Body of pancreas (tissue), 4 donors: ENCODE results near the gene TLL2. TPM values are rescaled to one million over a fixed set of nuclear protein-coding genes. Genes with fewer than 3 reads are reported as not detected.

ENCODE experiments used
- ATAC-seq: fragments of 150-250 bp; one replicate; pipeline ENCODE4 v1.9.1; 2016
- DNase-seq, 4 donors: peaks; one replicate each; pipeline ENCODE4 v3.0.0-alpha.2; 2019
- H3K27ac ChIP-seq, 4 donors: fragments of 200-600 bp; sonication (generic); 1 replicate in 3 of 4; 2 replicates in 1 of 4; pipeline versions ENCODE4 v1.5.1 to v1.6.1; 2016 to 2019; ENCODE audit warnings: mild to moderate bottlenecking in 1 of 4, mixed read lengths in 1 of 4, moderate library complexity in 1 of 4
- H3K27me3 ChIP-seq, 2 donors: fragments of 200-600 bp; sonication (generic); one replicate each; pipeline ENCODE4 v1.6.0; 2016; ENCODE audit warnings: mild to moderate bottlenecking in 1 of 2
- H3K36me3 ChIP-seq, 2 donors: fragments of 200-600 bp; sonication (generic); replicated peaks in 1 of 2; 2 replicates each; pipeline ENCODE4 v1.5.1; 2016; ENCODE audit warnings: low read depth in 2 of 2; ENCODE audit not compliant: insufficient read depth in 1 of 2
- H3K4me1 ChIP-seq: fragments of 200-600 bp; sonication (generic); one replicate; pipeline ENCODE4 v1.6.0; 2016
- H3K4me3 ChIP-seq, 2 donors: fragments of 200-600 bp; sonication (generic); 1 replicate in 1 of 2; 2 replicates in 1 of 2; pipeline ENCODE4 v1.5.1; 2016 to 2019
- H3K9me3 ChIP-seq, 3 donors: fragments of 200-600 bp; sonication (generic); 1 replicate in 2 of 3; 2 replicates in 1 of 3; pipeline ENCODE4 v1.5.1; 2016
- POLR2A ChIP-seq, 3 donors: fragments of 450-650 bp; IDR thresholded peaks; one replicate each; pipeline ENCODE4 v1.6.1; 2016; ENCODE audit warnings: antibody characterized with exemption in 3 of 3, mild to moderate bottlenecking in 2 of 3
- WGBS, 2 donors: methylation state at CpG; one replicate each; pipeline ENCODE4 v1.1.5; 2017; 5-methylcytosine and 5-hydroxymethylcytosine counted together
- intact Hi-C: fragments of 100-400 bp; cut with DNase I; formaldehyde crosslinking; loops from one replicate; pipeline ENCODE4 v1.15.1; 2023
- total RNA-seq, 2 donors: library from RNA; depleted of rRNA; stranded (reverse); fragments of >200 nt; gene quantifications; one replicate each; pipeline ENCODE4 v1.1.0, GENCODE V29; 2016
- TF ChIP-seq, protein P1 (sequence below), 7 experiments: fragments of 450-650 bp in 4 of 7; fragments of 200-600 bp in 3 of 7; sonication (generic) in 3 of 7; IDR thresholded peaks; one replicate each; pipeline ENCODE4 v1.5.1; 2016 to 2019; ENCODE audit warnings: antibody characterized with exemption in 7 of 7

Gene TLL2
- total RNA-seq, 2 donors from 2014 or later, result not detected

DNA sequence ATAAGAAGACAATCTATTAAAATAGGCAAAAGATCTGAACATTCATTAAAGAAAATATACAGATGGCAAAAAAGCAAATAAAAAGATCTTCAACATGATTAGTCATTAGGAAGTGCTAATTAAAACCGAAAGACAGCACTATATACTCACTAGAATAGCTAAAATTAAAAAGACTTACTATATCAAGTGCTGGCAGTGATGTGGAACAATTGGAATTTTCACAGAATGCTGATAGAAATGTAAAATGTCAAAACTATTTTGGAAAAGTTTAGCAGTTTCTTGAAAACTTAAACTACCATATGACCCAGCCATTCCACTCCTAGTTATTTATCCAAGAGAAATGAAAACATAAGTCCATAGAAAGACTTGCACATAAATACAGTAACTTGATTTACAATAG lies 25.0 kb upstream of the TLL2 start:
- intact Hi-C loops, result no loop called here
- H3K4me3 ChIP-seq, result no peak overlapping the region
- TF ChIP-seq, protein P1, sequence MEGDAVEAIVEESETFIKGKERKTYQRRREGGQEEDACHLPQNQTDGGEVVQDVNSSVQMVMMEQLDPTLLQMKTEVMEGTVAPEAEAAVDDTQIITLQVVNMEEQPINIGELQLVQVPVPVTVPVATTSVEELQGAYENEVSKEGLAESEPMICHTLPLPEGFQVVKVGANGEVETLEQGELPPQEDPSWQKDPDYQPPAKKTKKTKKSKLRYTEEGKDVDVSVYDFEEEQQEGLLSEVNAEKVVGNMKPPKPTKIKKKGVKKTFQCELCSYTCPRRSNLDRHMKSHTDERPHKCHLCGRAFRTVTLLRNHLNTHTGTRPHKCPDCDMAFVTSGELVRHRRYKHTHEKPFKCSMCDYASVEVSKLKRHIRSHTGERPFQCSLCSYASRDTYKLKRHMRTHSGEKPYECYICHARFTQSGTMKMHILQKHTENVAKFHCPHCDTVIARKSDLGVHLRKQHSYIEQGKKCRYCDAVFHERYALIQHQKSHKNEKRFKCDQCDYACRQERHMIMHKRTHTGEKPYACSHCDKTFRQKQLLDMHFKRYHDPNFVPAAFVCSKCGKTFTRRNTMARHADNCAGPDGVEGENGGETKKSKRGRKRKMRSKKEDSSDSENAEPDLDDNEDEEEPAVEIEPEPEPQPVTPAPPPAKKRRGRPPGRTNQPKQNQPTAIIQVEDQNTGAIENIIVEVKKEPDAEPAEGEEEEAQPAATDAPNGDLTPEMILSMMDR (IDR thresholded peaks at IDR 0.05), result no peak
- no peak for TF ChIP-seq POLR2A (IDR thresholded peaks at IDR 0.05)

DNA sequence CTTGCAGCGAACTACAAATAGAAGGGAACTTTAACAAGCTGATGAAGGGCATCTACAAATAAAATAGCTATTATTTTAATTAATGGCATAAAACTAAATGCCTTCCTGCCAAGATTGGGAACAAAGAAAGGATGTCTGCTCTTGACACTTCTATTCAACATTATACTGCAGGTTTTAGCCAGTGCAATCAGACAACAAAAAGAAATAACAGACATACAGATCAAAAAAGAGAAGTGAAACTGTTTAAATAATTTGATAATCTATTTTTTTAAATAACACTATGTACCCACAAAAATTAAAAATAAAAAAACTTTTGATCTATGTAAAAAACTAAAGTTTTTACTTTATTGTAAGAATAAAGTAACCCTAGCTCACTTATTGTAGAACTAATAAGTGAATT lies 22.4 kb upstream of the TLL2 start:
- no peaks in the 10 kb centered on the region for H3K9me3 ChIP-seq
- DNase-seq (no peak), ATAC-seq (no peak)
- peaks cover 14% of the 10 kb centered on the region for H3K4me1 ChIP-seq
- TF ChIP-seq, protein P1 (IDR thresholded peaks at IDR 0.05), result no peak
- TF ChIP-seq POLR2A (IDR thresholded peaks at IDR 0.05), result no peak
- no peak overlapping the region for H3K27ac ChIP-seq
- intact Hi-C loops, result no loop called here
- peaks cover 0 to 6% of the 10 kb centered on the region in 2 donors for H3K36me3 ChIP-seq
- no peaks in the 10 kb centered on the region for H3K27me3 ChIP-seq
- 91 to 97% methylated on average over 1 of the region's 1 CpG for WGBS, 2 donors
- no peak overlapping the region for H3K4me3 ChIP-seq

More for the DNA sequence above, 25.0 kb upstream of the TLL2 start:
- Histone ChIP-seq H3K27me3 (no peaks in the 10 kb centered on the region), H3K9me3 (no peaks in the 10 kb centered on the region), H3K27ac (no peak overlapping the region), H3K4me1 (peaks cover under 1% of the 10 kb centered on the region), H3K36me3 (peaks cover 0 to 5% of the 10 kb centered on the region in 2 donors)
- WGBS, 2 donors, result 96 to 97% methylated on average over 1 of the region's 1 CpG
- DNase-seq (no peak), ATAC-seq (no peak)

DNA sequence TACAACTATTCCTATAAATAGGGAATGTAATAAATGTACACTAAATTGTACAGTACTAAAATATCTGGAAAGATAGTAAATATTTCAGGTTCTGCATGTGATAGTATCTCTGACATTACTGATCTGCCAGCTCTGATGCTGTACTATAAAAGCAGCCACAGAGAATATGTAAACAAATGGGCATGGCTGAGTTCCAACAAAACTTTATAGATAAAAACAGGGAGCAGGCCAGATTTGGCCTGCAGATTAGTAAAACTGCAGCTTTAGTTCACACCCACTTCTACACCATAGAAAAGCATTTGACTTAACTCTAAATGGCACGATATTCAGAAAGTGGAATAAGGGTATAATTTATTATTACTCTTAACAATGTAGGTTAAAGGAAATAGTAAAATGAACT lies 18.8 kb upstream of the TLL2 start:
- H3K4me3 ChIP-seq, result no peak overlapping the region
- no peaks in the 10 kb centered on the region for H3K9me3 ChIP-seq
- intact Hi-C loops, result no loop called here
- H3K27me3 ChIP-seq, result no peaks in the 10 kb centered on the region
- 9 to 19% methylated on average over 1 of the region's 1 CpG for WGBS, 2 donors
- H3K27ac ChIP-seq, result no peak overlapping the region
- DNase-seq (peak in 3 of 4 donors; percentile 17 to 41 (median 33)), ATAC-seq (peak; percentile 24)
- TF ChIP-seq, protein P1 (IDR thresholded peaks at IDR 0.05), result no peak
- no peak for TF ChIP-seq POLR2A (IDR thresholded peaks at IDR 0.05)
- H3K4me1 ChIP-seq, result peaks cover 20% of the 10 kb centered on the region
- H3K36me3 ChIP-seq, result peaks cover 0 to 13% of the 10 kb centered on the region in 2 donors

DNA sequence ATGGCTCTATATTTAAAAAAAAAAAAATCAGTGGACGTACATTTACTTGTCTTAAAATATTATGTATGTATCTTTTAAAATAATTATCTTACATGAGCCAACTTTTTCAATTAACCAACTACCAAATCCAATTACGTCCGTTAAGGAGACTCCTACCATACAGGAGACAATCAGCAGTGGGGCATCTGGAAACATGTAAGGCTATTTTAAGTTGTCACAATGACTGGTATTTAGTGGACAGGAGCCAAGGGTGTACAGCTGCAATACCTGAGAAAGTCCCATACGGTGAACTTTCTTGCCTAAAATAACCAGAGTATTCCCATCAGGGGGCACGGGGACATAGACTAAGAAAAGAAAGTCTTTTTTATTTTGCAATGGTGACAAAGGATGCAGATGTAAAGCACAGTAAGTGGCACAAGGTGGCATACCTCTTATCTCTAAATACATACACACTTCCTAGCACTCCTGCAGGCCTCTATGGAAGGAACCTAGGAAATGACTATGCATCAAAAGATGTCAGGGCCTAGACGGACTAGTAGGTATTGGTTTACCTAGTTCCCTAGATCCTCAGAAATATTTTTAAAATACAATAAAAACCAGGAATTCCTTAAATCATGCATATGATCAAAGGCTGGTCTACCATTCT lies 16.0 kb upstream of the TLL2 start:
- no peak overlapping the region for H3K4me3 ChIP-seq
- peaks cover 0 to 21% of the 10 kb centered on the region in 2 donors for H3K36me3 ChIP-seq
- WGBS, 2 donors, result 46 to 51% methylated on average over 6 of the region's 6 CpGs
- intact Hi-C loops, result no loop called here
- no peaks in the 10 kb centered on the region for H3K27me3 ChIP-seq
- no peak for TF ChIP-seq POLR2A (IDR thresholded peaks at IDR 0.05)
- TF ChIP-seq, protein P1 (IDR thresholded peaks at IDR 0.05), result no peak
- H3K4me1 ChIP-seq, result peaks cover 20% of the 10 kb centered on the region
- DNase-seq (peak in 1 of 4 donors; percentile 13), ATAC-seq (no peak)
- no peak overlapping the region for H3K27ac ChIP-seq
- no peaks in the 10 kb centered on the region for H3K9me3 ChIP-seq

DNA sequence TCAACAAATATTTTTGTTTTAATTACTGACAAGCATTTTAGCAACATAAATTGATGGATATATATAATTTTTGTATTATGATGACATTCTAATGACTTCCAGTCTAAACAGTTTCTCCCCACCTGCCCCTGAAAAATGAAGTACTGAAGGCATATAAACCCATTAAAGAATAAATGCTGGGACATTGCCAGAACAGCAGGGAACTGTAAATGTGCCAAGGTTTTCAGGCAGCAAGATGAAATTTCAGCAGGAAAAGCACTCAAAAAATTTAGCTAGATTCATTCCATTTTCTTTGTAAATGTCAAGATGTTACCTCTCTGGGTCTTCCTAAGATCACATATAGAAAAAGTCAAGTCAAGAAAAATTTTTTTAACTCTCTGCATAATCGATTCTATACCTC lies 11.0 kb upstream of the TLL2 start:
- peaks cover 2% of the 10 kb centered on the region for H3K4me1 ChIP-seq
- WGBS, 2 donors, result 28 to 54% methylated on average over 1 of the region's 1 CpG
- no peak overlapping the region for H3K27ac ChIP-seq
- H3K27me3 ChIP-seq, result no peaks in the 10 kb centered on the region
- TF ChIP-seq POLR2A (IDR thresholded peaks at IDR 0.05), result no peak
- TF ChIP-seq, protein P1 (IDR thresholded peaks at IDR 0.05), result no peak
- H3K9me3 ChIP-seq, result no peaks in the 10 kb centered on the region
- intact Hi-C loops, result no loop called here
- H3K4me3 ChIP-seq, result no peak overlapping the region
- H3K36me3 ChIP-seq, result peaks cover 0 to 19% of the 10 kb centered on the region in 2 donors
- DNase-seq, result no peak
- no peak for ATAC-seq
